ENCODE data around the gene SPEF2. TPM values are rescaled to one million over a fixed set of nuclear protein-coding genes. Genes with fewer than 3 reads are reported as not detected.

SPEF2 gene
- total and polyA plus RNA-seq, 2 of the 13 experiments (the other 11 are each of a cell fraction or from before 2014, with no cell fraction given), result 1.5 to 2.3 TPM

DNA sequence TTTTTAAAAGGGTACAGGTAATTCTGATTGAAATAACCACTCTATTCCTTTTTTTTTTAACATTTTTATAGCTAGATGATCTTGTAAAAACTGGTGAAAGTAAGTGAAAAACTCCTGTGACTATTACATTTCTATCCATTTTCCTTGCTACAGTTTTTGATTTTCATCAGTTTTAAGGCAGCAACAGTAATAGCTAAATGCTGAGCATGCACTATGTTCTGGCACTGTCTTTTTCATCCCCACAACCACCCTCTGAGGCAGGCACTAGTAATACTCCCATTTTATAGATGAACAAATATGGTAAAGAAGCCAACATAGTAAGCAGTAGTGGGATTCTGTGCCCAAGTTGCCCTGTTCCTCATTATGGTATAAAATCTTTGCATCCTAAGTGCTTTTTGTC is 126.0 kb downstream of the SPEF2 start:
- no peak for FAIRE-seq
- H3K27ac ChIP-seq (ENCODE audit: extremely low read length, insufficient read depth, low read length), result no peak overlapping the region
- DNase-seq (ENCODE audit: low spot score), result no peak

GRCh38 chr5:35745193-35745592 is 127.5 kb downstream of the SPEF2 start:
- DNase-seq (ENCODE audit: low spot score) (no peak), ATAC-seq (no peak), FAIRE-seq (no peak)
- H3K36me3 ChIP-seq (replicated peaks in 1 of 2; ENCODE audit: control insufficient read depth in 1 of 2, insufficient read depth in 2 of 2, low read length in 2 of 2), result no peaks in the 10 kb centered on the region
- no peak overlapping the region for H3K27ac ChIP-seq (ENCODE audit: extremely low read length, insufficient read depth, low read length)
- no peak overlapping the region for H3K9ac ChIP-seq (ENCODE audit: insufficient read depth, low read depth, low read length)
- H3K9me3 ChIP-seq (ENCODE audit: low read length), result no peaks in the 10 kb centered on the region
- H3K4me1 ChIP-seq (ENCODE audit: insufficient read depth, low read length), result peaks cover 12% of the 10 kb centered on the region
- in situ Hi-C loops (cut with HindIII; ENCODE audit: extremely low pct_ligation_motif_present, low pct_unique_long_range_greater_than_20kb) (no loop called here), intact Hi-C loops (cut with micrococcal nuclease; ENCODE audit: unreplicated experiment) (no loop called here)
- no peaks in the 10 kb centered on the region for H4K20me1 ChIP-seq (ENCODE audit: insufficient read depth, low read length)
- POLR2A ChIA-PET, result no interaction called here
- no CpG with 5 or more reads among the region's 8 CpGs for WGBS (ENCODE audit: low lambda C conversion rate)
- no peak overlapping the region for H3K4me2 ChIP-seq (ENCODE audit: low read depth, low read length)
- H2AFZ ChIP-seq (ENCODE audit: low read length), result no peak overlapping the region
- TF ChIP-seq SRSF4 (IDR thresholded peaks at IDR 0.05; ENCODE audit: low read depth, low read length, poor library complexity, severe bottlenecking), result no peak
- no peak for TF ChIP-seq POLR2A (IDR thresholded peaks at IDR 0.05; ENCODE audit: insufficient read depth in 1 of 2, low read depth in 2 of 2, low read length in 2 of 2)
- no peaks in the 10 kb centered on the region for H3K27me3 ChIP-seq (ENCODE audit: control insufficient read depth in 1 of 2, insufficient read depth in 2 of 2, low read length in 2 of 2)
- H3K4me3 ChIP-seq (replicated peaks in 1 of 3; ENCODE audit: insufficient read depth in 1 of 3, low read depth in 2 of 3, low read length in 3 of 3), result no peak overlapping the region
- no TSS peak for BruUV-seq (replicated peaks)
- CTCF ChIA-PET (ENCODE audit: low intra/inter-chr PET ratio, low total read pairs), result no interaction called here
- H3K79me2 ChIP-seq (ENCODE audit: insufficient read depth, low read length), result no peaks in the 10 kb centered on the region

More for the DNA sequence above, 126.0 kb downstream of the SPEF2 start:
- no peak for ATAC-seq
- Histone ChIP-seq H3K4me2 (ENCODE audit: low read depth, low read length) (no peak overlapping the region), H3K9ac (ENCODE audit: insufficient read depth, low read depth, low read length) (no peak overlapping the region), H3K4me1 (ENCODE audit: insufficient read depth, low read length) (peaks cover 12% of the 10 kb centered on the region), H4K20me1 (ENCODE audit: insufficient read depth, low read length) (no peaks in the 10 kb centered on the region), H3K4me3 (replicated peaks in 1 of 3; ENCODE audit: insufficient read depth in 1 of 3, low read depth in 2 of 3, low read length in 3 of 3) (no peak overlapping the region), H3K9me3 (ENCODE audit: low read length) (no peaks in the 10 kb centered on the region), H3K36me3 (replicated peaks in 1 of 2; ENCODE audit: control insufficient read depth in 1 of 2, insufficient read depth in 2 of 2, low read length in 2 of 2) (no peaks in the 10 kb centered on the region), H2AFZ (ENCODE audit: low read length) (no peak overlapping the region), H3K27me3 (ENCODE audit: control insufficient read depth in 1 of 2, insufficient read depth in 2 of 2, low read length in 2 of 2) (no peaks in the 10 kb centered on the region), H3K79me2 (ENCODE audit: insufficient read depth, low read length) (no peaks in the 10 kb centered on the region)
- TF ChIP-seq MAFK (conservative IDR thresholded peaks at IDR 0.05 in 1 of 2, IDR thresholded peaks at IDR 0.05 in 1 of 2; ENCODE audit: low read length in 2 of 2) (peak; percentile 17 to 71; a peak in 2 of 4 replicates), ZNF530 (CRISPR knock-in tag; IDR thresholded peaks at IDR 0.05; ENCODE audit: low read depth) (no peak), MAFF (IDR thresholded peaks at IDR 0.05; ENCODE audit: low read depth, low read length) (peak; percentile 41)
- ChIA-PET CTCF (ENCODE audit: low intra/inter-chr PET ratio, low total read pairs) (no interaction called here), POLR2A (no interaction called here)
- intact Hi-C loops (cut with micrococcal nuclease; ENCODE audit: unreplicated experiment) (no loop called here), in situ Hi-C loops (cut with HindIII; ENCODE audit: extremely low pct_ligation_motif_present, low pct_unique_long_range_greater_than_20kb) (no loop called here)
- no TSS peak for BruUV-seq (replicated peaks)
